GM18526 (cell line): ENCODE data around the gene TSHR.
A peak's percentile ranks its signal among the peaks of the same experiment; 100 is the strongest.

ENCODE experiments used
- POLR2A ChIP-seq: IDR thresholded peaks from 3 replicates; pipeline ENCODE4 v1.6.1; 2011; ENCODE audit not compliant: insufficient read length; ENCODE audit errors: extremely low read depth

TSHR gene

GRCh38 chr14:81169267-81169666 is 213.8 kb downstream of the TSHR start:
- TF ChIP-seq POLR2A = no peak

GRCh38 chr14:81169711-81170103 is 214.3 kb downstream of the TSHR start:
- no peak for TF ChIP-seq POLR2A

DNA sequence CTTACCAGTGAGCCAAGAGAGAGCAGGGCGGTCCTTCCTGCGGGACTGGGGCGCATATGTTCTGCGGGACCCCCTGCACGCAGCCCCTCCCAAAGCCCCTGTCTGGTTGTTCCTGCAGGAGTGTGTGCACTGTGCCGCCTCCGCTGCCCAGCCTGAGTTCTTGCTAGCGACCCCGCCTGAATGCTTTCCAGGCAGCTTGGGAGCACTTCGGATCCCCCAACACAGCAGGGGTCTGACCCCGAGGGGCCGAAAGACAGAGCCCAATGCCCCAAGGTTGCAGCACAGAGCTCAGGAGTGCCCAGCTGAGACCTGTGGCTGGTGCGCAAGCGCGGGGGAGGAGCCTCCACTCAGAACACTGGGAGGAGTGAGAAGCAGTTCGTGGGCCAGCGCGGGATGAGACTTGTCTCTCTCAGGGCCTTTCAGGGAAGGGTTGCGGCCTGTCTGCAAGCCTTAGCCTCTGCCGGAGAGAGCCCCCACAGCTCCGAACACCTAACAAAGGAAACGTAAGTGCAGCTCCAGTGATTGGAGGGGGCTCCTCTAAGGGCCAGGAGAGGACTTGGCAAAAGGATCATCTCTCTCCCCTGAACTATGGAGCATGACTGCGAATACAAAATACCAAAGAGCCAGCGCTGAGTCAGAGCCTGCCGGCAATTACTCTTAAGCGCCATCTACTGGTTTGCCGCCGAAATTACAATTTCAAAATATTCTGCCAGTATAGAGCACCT is 214.8 kb downstream of the TSHR start:
- peak; percentile 84 for TF ChIP-seq POLR2A

DNA sequence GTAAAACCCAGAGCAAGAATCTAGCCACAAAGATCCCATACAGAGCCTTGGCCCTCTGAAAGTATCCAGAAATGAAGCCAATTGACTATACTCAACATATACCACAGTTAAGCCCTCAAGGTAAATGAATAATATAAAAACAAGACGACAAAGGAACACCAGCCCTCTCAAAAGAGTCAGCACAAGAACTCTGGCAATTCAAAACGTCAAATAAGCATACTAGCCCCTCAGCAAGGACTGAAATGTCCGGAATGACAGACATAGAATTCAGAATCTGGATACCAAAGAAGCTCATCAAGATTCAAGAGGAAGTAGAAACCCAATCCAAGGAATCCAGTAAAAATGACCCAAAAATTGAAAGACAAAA is 215.4 kb downstream of the TSHR start:
- no peak for TF ChIP-seq POLR2A

DNA sequence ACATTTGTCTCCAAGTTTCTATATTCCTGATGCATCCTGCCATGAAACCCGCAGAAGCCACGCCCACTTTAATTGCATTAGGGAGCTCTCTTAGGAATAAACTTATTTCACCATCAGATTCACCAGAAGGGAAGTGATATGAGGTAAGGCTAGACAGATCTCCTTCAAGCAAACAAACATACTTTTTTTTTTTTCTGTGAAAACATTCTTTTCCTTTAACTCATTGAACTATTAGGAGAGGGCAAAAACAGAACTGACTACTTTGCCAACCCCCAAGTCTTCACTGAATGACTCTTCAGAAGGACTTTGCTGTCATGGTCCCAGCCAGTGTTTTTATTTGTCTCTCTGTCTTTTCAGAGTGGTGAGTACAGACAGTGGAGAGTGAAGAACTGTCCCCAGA is 216.9 kb downstream of the TSHR start:
- no peak for TF ChIP-seq POLR2A

DNA sequence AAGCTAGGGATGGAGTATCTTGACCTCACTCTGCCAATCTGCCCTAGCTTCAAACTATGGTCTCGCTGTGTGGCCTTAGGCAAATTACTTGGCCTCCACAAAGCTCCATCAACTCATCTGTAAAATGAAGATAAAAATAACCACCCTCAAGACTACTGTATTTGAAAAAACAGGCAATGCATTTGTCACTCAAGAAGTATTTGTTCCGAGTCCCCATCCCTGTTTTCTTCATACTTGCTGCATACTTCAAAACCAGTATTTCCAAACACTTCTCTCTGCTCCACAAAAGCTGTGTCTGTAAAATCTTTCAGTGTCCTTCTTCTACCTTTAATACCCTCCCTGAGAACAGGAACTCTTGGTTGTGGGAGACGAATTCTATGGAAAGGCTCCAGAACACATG is 217.5 kb downstream of the TSHR start:
- TF ChIP-seq POLR2A = no peak

DNA sequence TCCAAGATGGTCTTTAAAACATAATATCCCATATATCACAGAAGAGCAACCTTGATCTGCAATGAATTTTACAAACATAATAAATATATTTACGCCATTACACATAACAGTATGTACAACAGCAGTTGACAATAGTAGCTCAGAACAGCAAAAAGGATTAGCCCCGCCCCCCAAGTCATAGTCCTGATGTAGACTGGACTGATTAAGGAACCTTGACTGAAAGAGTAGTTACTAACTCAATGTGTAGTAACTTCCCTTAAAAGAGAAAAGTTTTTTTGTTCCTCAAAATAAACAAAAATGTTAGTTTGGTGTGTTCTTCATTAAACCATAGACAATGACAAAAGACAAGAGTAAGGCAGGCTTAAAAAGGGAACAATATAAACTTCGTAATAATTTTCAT is 220.8 kb downstream of the TSHR start:
- no peak for TF ChIP-seq POLR2A

DNA sequence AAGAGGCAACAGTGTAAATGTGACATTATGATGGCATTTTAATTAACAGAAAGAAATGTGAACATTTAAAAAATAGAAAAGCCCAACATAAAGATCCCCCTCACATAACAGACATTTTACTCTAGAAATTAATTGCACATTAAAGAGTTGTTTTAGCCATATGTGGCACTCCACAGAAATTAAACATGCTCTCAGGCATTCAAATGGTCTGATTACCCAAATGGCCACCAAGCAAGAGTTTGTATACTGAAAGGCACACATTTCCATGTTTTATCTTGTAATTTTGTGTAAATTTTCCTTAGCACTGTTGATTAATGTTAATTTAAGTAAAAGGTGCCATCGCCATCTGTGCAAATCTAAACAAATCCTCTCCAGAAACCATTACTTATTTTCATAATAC is 221.8 kb downstream of the TSHR start:
- TF ChIP-seq POLR2A = no peak

DNA sequence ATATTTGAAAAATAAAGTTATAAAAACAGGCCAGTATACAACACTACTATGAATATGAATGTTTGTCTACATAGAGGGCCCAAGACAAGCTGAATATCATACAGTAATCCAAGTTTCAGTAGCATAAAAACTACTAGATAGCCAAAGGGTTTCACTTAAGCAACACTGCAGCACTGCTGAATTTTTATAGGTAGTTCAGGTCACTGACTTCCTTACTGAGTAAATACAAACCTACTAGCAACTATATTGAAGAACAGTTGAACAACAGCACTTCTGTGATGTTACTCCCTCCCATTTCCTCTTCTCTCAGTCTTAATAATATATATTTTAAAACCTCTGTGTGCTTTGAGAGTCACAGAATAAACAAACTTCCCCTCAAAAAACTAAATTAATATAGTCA is 222.6 kb downstream of the TSHR start:
- TF ChIP-seq POLR2A = no peak

DNA sequence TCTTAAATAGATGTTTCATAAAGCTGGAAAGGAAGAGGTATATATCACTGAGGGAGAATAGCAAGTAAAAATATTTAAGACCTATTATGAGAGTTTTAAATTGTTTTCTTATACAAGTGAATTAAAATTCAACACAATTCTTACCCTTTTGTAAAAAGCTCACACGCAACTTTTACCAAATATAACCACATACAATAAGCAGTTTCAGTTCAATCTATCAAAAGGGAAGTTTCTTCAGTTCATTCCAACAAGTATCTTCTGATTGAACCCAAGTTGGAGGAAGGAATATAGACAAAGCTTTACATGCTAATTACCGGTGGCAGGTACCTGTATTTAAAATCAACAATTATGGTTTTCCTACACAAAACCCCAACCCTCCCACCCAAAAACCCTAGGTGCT is 224.2 kb downstream of the TSHR start:
- TF ChIP-seq POLR2A = no peak

DNA sequence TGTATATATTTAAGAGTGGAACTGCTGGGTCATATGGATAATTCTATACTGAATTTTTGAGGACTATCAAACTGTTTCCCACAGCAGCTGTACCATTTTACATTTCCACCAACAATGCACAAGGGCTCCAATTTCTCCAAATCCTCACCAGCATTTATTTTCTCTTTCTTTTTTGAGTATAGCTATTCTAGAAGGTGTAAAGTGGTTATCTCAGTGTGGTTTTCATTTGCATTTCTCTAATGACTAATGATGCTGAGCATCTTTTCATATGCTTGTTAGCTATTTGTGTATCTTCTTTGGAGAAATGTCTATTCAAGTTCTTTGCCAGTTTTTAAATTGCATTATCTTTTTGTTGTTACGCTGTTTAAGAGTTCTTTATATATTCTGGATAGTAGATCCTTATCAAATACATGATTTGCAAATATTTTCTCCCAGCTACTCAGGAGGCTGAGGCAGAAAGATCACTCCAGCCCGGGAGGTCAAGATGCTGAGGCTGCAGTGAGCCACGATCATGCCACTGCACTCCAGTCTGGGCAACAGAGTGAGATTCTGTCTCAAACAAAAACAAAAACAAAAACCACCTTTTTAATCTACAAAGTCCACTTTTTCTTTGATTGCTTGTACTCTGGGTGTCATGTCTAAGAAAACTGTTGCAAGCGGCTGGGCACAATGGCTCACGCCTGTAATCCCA is 232.6 kb downstream of the TSHR start:
- no peak for TF ChIP-seq POLR2A

DNA sequence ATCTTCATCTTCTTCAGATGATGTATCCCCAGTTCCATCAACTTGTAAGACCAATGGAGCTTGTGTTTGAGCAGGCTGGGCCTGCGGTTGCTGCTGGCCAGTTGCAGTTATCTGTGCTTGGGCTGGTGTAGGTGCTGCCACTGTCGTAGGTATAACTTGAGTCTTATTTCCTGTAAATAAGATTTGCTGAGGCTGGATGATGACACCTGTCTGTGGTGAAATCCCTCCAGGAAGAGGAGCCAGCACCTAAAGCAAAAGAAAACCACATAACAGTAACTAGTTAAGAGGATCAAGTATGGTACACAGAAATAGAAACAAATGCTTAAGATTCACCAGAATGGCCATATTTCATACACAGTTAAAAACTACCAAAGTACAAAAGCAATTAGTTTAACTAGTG is 237.2 kb downstream of the TSHR start:
- no peak for TF ChIP-seq POLR2A

GRCh38 chr14:81193924-81194633 is 238.7 kb downstream of the TSHR start:
- TF ChIP-seq POLR2A = no peak
